ENCODE data around the gene RMI2. TPM values are rescaled to one million over a fixed set of nuclear protein-coding genes. Genes with fewer than 3 reads are reported as not detected.
"Not testable (repeated sequence)": the region's sequence is repeated elsewhere in the genome, so short reads cannot be mapped to it uniquely, and the experiment has no call there.

The RMI2 gene
- total RNA-seq, 1 donor from 2014 or later, result 41.3 TPM

- H3K27me3 Mint-ChIP-seq, result no peaks in the 10 kb centered on the region
- DNase-seq (ENCODE audit: extremely low spot score, unreplicated experiment), result no peak
- no peak overlapping the region for H3K4me3 Mint-ChIP-seq
- no peak overlapping the region for H3K27ac Mint-ChIP-seq
- TF ChIP-seq, protein P1, sequence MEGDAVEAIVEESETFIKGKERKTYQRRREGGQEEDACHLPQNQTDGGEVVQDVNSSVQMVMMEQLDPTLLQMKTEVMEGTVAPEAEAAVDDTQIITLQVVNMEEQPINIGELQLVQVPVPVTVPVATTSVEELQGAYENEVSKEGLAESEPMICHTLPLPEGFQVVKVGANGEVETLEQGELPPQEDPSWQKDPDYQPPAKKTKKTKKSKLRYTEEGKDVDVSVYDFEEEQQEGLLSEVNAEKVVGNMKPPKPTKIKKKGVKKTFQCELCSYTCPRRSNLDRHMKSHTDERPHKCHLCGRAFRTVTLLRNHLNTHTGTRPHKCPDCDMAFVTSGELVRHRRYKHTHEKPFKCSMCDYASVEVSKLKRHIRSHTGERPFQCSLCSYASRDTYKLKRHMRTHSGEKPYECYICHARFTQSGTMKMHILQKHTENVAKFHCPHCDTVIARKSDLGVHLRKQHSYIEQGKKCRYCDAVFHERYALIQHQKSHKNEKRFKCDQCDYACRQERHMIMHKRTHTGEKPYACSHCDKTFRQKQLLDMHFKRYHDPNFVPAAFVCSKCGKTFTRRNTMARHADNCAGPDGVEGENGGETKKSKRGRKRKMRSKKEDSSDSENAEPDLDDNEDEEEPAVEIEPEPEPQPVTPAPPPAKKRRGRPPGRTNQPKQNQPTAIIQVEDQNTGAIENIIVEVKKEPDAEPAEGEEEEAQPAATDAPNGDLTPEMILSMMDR (conservative IDR thresholded peaks at IDR 0.05), result no peak
- no peaks in the 10 kb centered on the region for H3K36me3 Mint-ChIP-seq
- peaks cover 22% of the 10 kb centered on the region for H3K4me1 Mint-ChIP-seq (ENCODE audit: unreplicated experiment)
- H3K9me3 Mint-ChIP-seq, result no peaks in the 10 kb centered on the region
These were observed 46.9 kb upstream of the RMI2 start for GRCh38 chr16:11298143-11298900.

DNA sequence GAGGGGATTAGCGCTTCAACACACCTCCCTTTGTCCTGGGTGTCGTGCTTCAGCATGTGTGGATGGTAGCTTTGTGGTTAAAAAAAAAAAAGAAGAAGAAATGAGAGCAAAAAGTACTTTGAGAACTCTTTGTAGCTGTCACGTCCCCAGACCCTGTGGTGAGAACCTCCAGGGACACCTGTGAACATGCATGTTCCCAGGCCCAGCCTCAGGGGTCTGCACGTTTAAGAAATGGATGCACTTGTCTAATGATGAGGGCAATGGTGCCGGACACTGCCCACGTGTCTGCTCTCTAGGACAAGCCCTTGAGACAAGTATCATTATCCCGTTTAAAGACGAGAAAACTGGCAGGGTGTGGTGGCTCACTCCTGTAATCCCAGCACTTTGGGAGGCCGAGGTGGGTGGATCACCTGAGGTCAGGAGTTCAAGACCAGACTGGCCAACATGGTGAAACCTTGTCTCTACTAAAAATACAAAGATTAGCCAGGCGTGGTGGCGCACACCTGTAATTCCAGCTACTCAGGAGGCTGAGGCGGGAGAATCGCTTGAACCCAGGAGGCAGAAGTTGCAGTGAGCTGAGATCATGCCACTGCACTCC, 46.2 kb upstream of the RMI2 start:
- not testable (repeated sequence) for H3K9me3 Mint-ChIP-seq; H3K4me3 Mint-ChIP-seq; DNase-seq (ENCODE audit: extremely low spot score, unreplicated experiment); H3K27me3 Mint-ChIP-seq; H3K27ac Mint-ChIP-seq; H3K36me3 Mint-ChIP-seq
- H3K4me1 Mint-ChIP-seq (ENCODE audit: unreplicated experiment), result peaks cover 29% of the 10 kb centered on the region

GRCh38 chr16:11299865-11300559, 45.2 kb upstream of the RMI2 start:
- TF ChIP-seq, protein P1 (conservative IDR thresholded peaks at IDR 0.05), result no peak
- H3K27ac Mint-ChIP-seq, result no peak overlapping the region
- no peak overlapping the region for H3K4me3 Mint-ChIP-seq
- DNase-seq (ENCODE audit: extremely low spot score, unreplicated experiment), result no peak
- no peaks in the 10 kb centered on the region for H3K9me3 Mint-ChIP-seq
- H3K4me1 Mint-ChIP-seq (ENCODE audit: unreplicated experiment), result peaks cover 29% of the 10 kb centered on the region
- H3K27me3 Mint-ChIP-seq, result no peaks in the 10 kb centered on the region
- no peaks in the 10 kb centered on the region for H3K36me3 Mint-ChIP-seq

GRCh38 chr16:11300560-11300892, 44.7 kb upstream of the RMI2 start:
- Mint-ChIP-seq H3K4me3 (no peak overlapping the region), H3K9me3 (no peaks in the 10 kb centered on the region), H3K36me3 (no peaks in the 10 kb centered on the region), H3K4me1 (ENCODE audit: unreplicated experiment) (peaks cover 28% of the 10 kb centered on the region), H3K27ac (no peak overlapping the region), H3K27me3 (no peaks in the 10 kb centered on the region)
- no peak for DNase-seq (ENCODE audit: extremely low spot score, unreplicated experiment)
- TF ChIP-seq, protein P1 (conservative IDR thresholded peaks at IDR 0.05), result no peak

DNA sequence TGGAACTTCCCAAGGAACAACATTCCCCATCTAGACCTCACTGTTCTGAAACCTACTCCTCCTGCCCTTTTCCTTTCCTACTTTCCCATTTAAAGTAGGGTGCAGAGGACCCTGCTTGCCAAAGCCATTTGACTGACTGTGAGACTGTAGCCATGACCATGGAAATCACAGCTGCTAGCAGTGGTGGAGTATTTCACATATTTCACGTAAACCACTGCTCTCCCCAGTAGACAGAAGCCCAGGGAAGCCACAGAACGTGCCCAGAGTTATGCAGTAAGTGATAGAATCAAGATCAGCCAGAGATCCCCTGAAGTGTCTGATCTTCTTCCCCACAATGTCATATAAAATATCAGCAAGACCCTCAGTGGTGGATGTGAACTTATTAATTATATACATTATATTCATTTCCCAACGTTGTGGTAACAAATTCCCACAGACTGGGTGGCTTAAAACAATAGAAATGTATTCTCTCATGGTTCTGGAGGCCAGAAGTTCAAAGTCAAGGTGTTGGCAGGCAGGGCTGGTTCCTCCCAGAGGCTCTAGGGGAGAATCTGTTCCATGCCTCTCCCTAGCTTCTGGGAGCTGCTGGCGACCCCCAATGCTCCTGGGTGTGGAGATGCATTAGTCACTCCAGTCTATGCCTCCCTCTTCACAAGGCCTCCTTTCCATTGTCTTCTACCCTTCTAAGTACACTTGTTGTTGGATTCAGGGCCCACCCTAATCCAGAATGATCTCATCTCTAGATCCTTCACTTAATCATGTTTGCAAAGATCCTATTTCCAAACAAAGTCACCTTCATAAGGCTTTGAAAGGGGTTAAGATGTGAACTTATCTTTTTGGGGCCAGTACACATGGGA, 43.4 kb upstream of the RMI2 start:
- no peaks in the 10 kb centered on the region for H3K9me3 Mint-ChIP-seq
- peaks cover 23% of the 10 kb centered on the region for H3K4me1 Mint-ChIP-seq (ENCODE audit: unreplicated experiment)
- H3K36me3 Mint-ChIP-seq, result no peaks in the 10 kb centered on the region
- DNase-seq (ENCODE audit: extremely low spot score, unreplicated experiment), result no peak
- H3K4me3 Mint-ChIP-seq, result no peak overlapping the region
- H3K27me3 Mint-ChIP-seq, result no peaks in the 10 kb centered on the region
- TF ChIP-seq, protein P1 (conservative IDR thresholded peaks at IDR 0.05), result no peak
- H3K27ac Mint-ChIP-seq, result peak overlapping the region; percentile 20

All from type B pancreatic cell (in vitro differentiated cells).